ENCODE results near the gene CAND2.

- TF ChIP-seq POLR2AphosphoS5 (IDR thresholded peaks at IDR 0.05; ENCODE audit: low read depth, low read length) (no peak), POLR2A (IDR thresholded peaks at IDR 0.05; ENCODE audit: low read depth, low read length) (no peak)
These were observed 34.3 kb downstream of the CAND2 start for GRCh38 chr3:12830785-12831156.

Data from GM12892 (cell line).